ENCODE results near the gene MAD1L1. TPM values are rescaled to one million over a fixed set of nuclear protein-coding genes. Genes with fewer than 3 reads are reported as not detected.

Gene MAD1L1
- total RNA-seq, 2 donors from 2014 or later, result 59.1 to 61.4 TPM

DNA sequence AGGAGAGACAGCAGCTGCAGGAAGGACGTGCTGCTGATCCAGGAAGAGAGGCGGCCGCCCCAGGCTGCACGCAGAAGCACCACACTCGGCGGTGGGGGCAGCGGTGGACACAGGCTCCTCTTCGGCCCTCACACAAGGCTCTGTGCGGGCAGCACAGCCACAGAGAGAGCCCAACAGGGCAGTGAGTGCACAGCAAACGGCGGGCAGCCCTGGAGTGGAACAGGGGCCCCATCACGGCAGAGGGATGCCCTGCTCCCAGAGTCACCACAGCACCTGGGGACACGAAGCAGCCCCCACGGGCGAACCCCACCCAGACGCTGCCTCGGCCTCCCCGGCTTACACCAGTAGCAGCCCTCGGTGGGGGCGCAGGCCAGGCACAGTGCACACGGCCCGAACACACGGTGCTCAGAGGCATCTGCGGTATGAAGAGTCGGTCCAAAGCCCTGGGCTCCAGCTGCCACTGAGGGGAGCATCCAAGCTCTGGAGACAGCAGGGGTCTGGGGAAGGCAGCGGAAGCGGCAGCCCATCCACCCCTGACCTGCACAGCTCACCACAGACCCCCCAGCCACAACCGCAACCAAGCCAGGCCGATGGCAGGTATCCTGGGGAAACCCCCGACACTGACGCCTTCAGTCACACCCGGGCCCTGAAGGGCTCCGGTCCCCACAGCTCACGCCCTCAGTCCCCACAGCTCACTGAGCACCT lies 26.1 kb upstream of the MAD1L1 start:
- H3K4me1 Mint-ChIP-seq, result no peaks in the 10 kb centered on the region
- H3K27me3 Mint-ChIP-seq (ENCODE audit: insufficient read depth), result no peaks in the 10 kb centered on the region
- Histone ChIP-seq H3K4me3 (ENCODE audit: low read length) (no peak overlapping the region), H3K9ac (ENCODE audit: extremely low read depth, low read length, poor library complexity, severe bottlenecking) (no peak overlapping the region), H3K36me3 (ENCODE audit: control insufficient read depth, insufficient read depth, low read length) (peaks cover under 1% of the 10 kb centered on the region), H3K4me1 (ENCODE audit: control insufficient read depth, insufficient read depth, low read length) (no peaks in the 10 kb centered on the region), H3K27me3 (ENCODE audit: control insufficient read depth, insufficient read depth, low read length, poor library complexity, severe bottlenecking) (no peaks in the 10 kb centered on the region), H3K9me3 (ENCODE audit: control insufficient read depth, low read length) (no peaks in the 10 kb centered on the region), H3K27ac (ENCODE audit: low read depth, low read length) (no peak overlapping the region)
- TF ChIP-seq, protein P1, sequence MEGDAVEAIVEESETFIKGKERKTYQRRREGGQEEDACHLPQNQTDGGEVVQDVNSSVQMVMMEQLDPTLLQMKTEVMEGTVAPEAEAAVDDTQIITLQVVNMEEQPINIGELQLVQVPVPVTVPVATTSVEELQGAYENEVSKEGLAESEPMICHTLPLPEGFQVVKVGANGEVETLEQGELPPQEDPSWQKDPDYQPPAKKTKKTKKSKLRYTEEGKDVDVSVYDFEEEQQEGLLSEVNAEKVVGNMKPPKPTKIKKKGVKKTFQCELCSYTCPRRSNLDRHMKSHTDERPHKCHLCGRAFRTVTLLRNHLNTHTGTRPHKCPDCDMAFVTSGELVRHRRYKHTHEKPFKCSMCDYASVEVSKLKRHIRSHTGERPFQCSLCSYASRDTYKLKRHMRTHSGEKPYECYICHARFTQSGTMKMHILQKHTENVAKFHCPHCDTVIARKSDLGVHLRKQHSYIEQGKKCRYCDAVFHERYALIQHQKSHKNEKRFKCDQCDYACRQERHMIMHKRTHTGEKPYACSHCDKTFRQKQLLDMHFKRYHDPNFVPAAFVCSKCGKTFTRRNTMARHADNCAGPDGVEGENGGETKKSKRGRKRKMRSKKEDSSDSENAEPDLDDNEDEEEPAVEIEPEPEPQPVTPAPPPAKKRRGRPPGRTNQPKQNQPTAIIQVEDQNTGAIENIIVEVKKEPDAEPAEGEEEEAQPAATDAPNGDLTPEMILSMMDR (conservative IDR thresholded peaks at IDR 0.05), result no peak
- peaks cover 54% of the 10 kb centered on the region for H3K36me3 Mint-ChIP-seq (ENCODE audit: low read depth)
- no peak overlapping the region for H3K4me3 Mint-ChIP-seq
- DNase-seq, result no peak
- WGBS, 2 experiments (ENCODE audit: insufficient coverage in 1 of 2, insufficient read length in 1 of 2), result 95 to 96% methylated on average over 12 to 34 of the region's 34 CpGs
- no peaks in the 10 kb centered on the region for H3K9me3 Mint-ChIP-seq
- H3K27ac Mint-ChIP-seq, result no peak overlapping the region

DNA sequence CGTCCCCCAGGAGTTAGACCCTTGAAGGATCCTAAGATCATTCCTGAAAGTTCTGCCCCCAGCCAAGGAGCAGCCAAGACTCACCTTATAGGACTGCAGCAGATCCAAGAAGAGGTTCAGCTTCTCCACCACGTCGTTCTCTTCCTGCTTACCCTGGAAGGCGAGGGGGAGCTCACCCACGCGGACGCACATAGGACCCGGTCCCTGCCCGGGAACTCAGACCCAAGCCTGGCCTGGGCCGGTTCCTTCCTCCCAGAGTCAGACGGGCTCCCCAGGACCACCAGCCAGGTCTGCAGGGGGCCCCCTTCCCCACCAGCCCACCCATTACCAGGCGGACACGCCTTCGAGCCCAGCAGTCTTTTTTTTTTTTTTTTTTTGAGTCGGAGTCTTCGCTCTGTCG lies 24.9 kb upstream of the MAD1L1 start:
- Histone ChIP-seq H3K4me3 (ENCODE audit: low read length) (no peak overlapping the region), H3K27ac (ENCODE audit: low read depth, low read length) (no peak overlapping the region), H3K9me3 (ENCODE audit: control insufficient read depth, low read length) (no peaks in the 10 kb centered on the region), H3K36me3 (ENCODE audit: control insufficient read depth, insufficient read depth, low read length) (no peaks in the 10 kb centered on the region), H3K9ac (ENCODE audit: extremely low read depth, low read length, poor library complexity, severe bottlenecking) (no peak overlapping the region), H3K4me1 (ENCODE audit: control insufficient read depth, insufficient read depth, low read length) (no peaks in the 10 kb centered on the region), H3K27me3 (ENCODE audit: control insufficient read depth, insufficient read depth, low read length, poor library complexity, severe bottlenecking) (no peaks in the 10 kb centered on the region)
- WGBS, 2 experiments (ENCODE audit: insufficient coverage in 1 of 2, insufficient read length in 1 of 2), result 91 to 94% methylated on average over 12 to 15 of the region's 17 CpGs
- Mint-ChIP-seq H3K4me1 (no peaks in the 10 kb centered on the region), H3K27me3 (ENCODE audit: insufficient read depth) (no peaks in the 10 kb centered on the region), H3K4me3 (no peak overlapping the region), H3K36me3 (ENCODE audit: low read depth) (peaks cover 45% of the 10 kb centered on the region), H3K27ac (peak overlapping the region; percentile 55), H3K9me3 (no peaks in the 10 kb centered on the region)
- TF ChIP-seq, protein P1 (conservative IDR thresholded peaks at IDR 0.05), result no peak
- peak; percentile 47 for DNase-seq

DNA sequence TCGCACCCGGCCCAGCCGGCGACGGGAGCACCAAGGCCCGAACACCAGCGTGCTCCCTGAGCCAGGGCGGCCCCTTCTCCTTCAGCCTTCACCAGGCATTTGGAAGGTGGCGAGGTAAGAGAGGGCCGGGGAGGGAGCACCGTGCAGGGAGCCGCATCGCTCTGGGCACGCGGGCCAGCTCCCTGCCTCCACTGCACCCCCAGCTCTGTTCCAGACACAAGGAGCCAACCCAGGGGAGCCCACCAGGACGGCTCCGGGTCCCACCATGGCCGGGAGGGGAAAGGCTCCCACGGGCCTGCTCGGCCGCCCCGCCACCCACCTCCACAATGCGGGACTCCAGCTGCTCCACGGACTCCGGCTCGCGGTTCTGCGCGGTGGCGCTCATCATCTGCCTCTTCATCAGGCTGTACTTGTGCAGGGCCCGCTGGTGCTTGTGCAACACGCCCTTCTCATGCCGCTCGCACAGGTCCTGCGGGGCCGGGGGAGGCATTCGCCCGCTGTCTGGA lies 24.4 kb upstream of the MAD1L1 start:
- no peaks in the 10 kb centered on the region for H3K36me3 ChIP-seq (ENCODE audit: control insufficient read depth, insufficient read depth, low read length)
- 95% methylated on average over 12 to 38 of the region's 38 CpGs for WGBS, 2 experiments (ENCODE audit: insufficient coverage in 1 of 2, insufficient read length in 1 of 2)
- Mint-ChIP-seq H3K27me3 (ENCODE audit: insufficient read depth) (no peaks in the 10 kb centered on the region), H3K27ac (no peak overlapping the region), H3K9me3 (no peaks in the 10 kb centered on the region), H3K4me3 (no peak overlapping the region), H3K36me3 (ENCODE audit: low read depth) (peaks cover 40% of the 10 kb centered on the region), H3K4me1 (no peaks in the 10 kb centered on the region)
- no peak overlapping the region for H3K27ac ChIP-seq (ENCODE audit: low read depth, low read length)
- TF ChIP-seq, protein P1 (conservative IDR thresholded peaks at IDR 0.05), result no peak
- H3K9ac ChIP-seq (ENCODE audit: extremely low read depth, low read length, poor library complexity, severe bottlenecking), result no peak overlapping the region
- DNase-seq, result no peak
- no peak overlapping the region for H3K4me3 ChIP-seq (ENCODE audit: low read length)
- no peaks in the 10 kb centered on the region for H3K4me1 ChIP-seq (ENCODE audit: control insufficient read depth, insufficient read depth, low read length)
- H3K27me3 ChIP-seq (ENCODE audit: control insufficient read depth, insufficient read depth, low read length, poor library complexity, severe bottlenecking), result no peaks in the 10 kb centered on the region
- no peaks in the 10 kb centered on the region for H3K9me3 ChIP-seq (ENCODE audit: control insufficient read depth, low read length)

Data from endodermal cell (in vitro differentiated cells).